Activated CD4-positive, alpha-beta T cell treated with anti-CD3 and anti-CD28 coated beads, Interleukin-2, amount 50 U/mL, for 16 hours (primary cell): ENCODE data around the gene AGR3.
"Not testable (repeated sequence)": the region's sequence is repeated elsewhere in the genome, so short reads cannot be mapped to it uniquely, and the experiment has no call there.

Experiments used
- DNase-seq: peaks from one replicate; pipeline ENCODE4 v3.0.0-alpha.2; 2020

The AGR3 gene

DNA sequence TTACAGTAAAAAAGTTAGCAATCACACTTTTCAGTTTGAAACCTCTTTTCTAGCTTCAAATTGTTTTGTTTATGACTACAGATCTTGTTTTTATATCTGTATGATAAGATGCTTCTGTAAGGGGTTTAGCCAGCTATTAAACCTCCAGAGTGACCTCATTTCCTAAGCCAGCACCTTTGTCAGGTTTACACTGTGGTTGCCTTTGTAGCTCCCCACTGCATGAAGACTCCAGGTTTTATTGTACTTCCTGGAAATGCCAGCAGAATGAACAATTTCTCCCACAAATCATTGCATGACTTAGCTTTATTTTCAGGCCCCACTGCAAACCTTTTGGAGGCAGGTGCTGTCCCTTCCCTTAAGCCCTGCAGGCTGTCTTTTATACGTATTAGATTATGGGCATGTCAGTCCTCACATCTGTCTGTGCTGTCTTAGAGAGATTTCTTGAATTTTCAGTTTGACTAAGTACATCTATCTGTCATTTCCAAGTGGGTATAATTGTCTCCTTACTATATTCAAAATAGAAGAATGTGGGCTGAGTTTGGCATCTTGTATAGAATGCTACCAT is 8.2 kb upstream of the AGR3 start:
- DNase-seq: peak; percentile 46

DNA sequence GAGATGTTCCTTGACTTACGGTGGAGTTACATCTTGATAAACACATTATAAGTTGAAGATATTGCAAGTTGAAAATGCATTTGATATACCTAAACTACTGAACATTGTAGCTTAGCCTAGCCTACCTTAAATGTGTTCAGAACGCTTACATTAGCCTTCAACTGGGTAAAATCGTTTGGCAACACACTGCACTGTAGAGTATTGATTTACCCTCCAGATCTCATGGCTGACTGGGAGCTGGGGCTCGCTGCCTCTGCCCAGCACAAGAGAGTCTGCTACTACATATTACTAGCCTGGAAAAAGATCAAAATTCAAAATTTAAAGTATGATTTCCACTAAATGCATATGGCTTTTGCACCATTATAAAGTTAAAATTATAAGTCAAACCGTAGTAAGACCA is 7.5 kb upstream of the AGR3 start:
- no peak for DNase-seq

- no peak for DNase-seq
Observed at GRCh38 chr7:16883918-16884317, 2.1 kb upstream of the AGR3 start.

DNA sequence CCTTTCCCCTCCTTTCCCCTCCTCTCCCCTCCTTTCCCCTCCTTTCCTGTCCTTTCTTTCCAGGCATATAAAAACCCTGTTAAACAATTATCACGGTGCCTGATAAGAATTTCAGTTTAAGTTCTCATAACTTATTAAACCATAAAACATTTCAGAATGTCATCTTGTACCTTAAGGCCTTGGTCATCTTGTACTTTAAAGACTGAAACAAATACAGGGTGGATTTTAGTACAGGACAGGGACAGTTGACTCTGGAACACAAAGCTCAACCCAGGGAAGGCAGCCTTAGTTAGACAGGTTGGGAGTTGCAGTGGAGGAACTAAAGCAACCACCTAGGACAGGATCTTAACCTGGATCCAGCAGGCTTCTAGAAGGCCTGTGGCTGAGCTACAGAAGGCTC is 1.2 kb downstream of the AGR3 start:
- no peak for DNase-seq

DNA sequence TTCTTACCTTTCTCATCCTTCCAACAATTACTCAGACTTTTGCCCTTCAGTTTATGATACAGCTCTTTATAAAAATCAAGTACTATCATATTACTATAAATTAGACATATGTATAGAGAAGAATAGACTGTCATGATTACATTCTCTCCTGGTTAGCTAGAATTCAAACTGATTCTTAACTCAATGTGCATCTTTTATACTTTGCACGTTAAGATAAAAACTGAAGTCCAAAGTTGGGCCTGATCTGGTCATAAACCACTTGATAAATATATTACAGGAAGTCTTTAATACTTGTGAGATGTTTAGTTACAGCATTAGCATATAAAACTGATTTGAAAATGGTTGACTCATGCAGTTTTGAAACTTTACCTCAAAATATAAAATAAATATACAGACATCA is 2.6 kb downstream of the AGR3 start:
- DNase-seq: no peak

DNA sequence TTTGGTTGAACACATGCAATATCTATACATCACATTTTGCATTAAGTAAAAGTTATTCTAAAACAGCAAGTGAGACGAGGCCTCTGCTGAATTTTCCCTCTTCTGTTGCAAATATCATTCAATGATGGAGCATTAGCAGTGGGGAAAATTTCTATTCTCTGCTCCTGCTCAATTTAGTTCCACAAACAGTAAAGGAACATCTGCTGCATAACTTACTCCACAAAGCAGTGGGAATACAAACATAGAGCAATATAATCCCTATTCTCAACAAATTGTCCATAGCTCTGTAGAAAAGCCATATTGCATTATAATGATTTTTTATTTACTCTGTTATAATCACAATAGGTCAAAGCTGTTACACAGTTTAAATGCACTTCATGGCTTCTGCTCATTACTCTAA is 5.9 kb downstream of the AGR3 start:
- DNase-seq: no peak

DNA sequence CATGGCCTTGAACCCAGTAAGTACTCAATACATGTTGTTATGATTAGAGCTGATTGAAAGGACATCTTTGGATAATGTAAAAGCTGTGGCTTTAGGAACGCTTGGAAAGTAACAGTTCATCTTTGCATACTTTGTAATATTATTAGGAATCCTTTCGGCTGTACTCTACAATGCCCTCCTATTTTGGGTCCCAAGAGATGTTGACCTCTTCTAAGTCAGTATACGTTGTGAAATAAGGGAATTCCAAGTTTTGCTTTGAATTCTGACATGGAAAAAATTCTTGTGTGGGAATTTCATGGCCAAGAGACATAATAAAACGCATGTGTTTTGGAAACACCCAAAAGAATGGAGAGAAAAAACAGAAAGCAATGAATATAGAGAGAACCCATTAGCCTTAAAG is 7.7 kb downstream of the AGR3 start:
- DNase-seq: no peak

DNA sequence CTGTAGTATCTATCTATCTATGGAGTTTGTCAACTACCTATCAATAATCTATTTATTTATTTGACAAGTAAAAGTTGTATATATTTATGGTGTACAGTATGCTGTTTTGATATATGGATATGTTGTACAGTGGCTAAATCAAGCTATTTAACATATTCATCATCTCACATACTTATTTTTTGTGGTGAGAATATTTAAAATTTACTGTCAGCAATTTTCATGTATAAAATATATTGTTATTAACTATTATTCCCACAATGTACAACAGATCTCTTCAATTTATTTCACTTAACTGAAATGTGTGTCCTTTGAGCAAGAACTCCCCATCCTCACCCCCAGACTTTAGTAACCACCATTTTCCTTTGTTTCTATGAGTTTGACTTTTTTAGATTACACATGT is 14.5 kb downstream of the AGR3 start:
- no peak for DNase-seq

- DNase-seq: not testable (repeated sequence)
Observed at GRCh38 chr7:16853189-16853588, 28.6 kb downstream of the AGR3 start.

GRCh38 chr7:16851829-16852228 is 30.0 kb downstream of the AGR3 start:
- no peak for DNase-seq

- DNase-seq: no peak
Observed at GRCh38 chr7:16850614-16851466, 30.9 kb downstream of the AGR3 start.

DNA sequence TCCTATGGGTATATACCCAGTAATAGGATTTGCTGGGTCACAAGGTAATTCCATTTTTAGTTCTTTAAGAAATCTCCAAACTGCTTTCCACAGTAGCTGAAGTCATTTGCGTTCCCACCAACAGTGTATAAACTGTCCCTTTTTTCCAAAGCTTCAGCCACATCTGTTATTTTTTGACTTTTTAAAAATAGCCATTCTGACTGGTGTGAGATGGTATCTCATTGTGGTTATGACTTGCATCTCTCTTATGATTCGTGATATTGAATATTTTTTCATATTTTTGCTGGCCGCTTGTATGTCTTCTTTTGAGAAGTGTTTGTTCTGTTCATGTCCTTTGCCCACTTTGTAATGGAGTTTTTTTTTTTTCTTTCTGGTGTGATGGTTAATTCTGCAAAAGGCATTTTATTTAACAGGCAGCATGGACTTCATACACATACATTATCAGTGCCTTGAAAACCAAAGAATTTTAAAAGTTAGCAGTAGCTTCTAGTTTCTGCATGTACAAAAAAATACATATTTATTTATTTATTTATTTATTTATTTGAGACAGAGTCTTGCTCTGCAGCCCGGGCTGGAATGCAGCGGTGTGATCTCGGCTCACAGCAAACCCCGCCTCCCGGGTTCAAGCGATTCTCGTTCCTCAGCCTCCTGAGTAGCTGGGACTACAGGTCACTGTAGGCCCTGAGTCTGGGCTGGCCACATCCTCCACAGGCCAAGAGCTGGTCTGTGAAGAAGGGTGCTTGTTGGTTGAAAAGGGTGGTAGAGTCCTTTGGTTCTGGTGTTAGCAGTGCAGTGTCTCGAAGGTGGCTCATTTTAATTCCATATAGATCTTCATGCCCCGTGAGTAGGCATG is 32.3 kb downstream of the AGR3 start:
- no peak for DNase-seq

DNA sequence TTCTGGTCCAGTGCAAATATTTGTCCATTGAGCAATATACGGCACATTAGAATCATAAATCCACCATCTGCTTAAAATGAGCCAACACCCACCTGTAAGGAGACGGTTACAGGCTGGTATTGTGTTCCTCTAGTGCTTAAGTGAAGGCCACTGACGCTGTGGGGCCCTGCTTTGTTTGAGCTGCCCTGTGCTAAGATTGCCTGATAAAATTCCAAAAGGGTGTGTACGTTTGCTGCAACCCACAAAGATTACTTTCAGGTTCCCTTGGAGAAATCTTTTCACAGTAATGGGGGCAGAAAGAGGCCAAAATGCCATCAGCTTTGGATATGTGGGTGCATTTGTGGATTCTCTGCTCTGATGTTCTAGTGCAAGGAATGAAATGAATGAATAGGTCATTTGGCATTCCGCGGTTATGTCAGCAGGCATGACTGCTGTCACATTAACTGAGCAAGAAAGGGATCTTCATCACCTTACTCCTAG is 34.4 kb downstream of the AGR3 start:
- DNase-seq: no peak

DNA sequence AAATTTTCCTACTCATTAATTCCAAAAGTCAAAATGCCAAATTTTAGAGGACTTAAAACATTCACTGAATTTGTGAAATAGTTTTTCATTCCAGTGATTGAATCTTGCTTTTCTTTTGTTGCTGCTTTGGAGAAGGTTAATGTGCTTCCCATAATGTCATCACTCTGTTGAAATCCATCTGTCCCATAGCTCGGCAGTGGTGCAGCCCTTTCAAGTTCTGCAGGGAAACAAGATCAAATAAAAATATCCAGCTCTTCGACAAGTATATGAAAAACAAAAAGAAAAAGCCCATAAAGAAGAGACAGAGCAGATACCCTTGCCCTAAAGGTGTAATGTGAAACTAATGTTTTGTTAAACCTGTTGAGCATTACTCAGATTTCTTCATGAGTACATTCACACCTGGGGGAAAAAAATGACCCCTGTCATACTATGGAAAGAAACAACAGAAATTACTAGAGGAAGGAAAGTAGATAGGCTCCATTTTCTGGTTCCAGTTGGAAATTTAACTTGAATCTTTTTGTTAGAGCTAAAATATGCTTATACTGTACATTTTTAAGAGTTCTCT is 35.1 kb downstream of the AGR3 start:
- no peak for DNase-seq

DNA sequence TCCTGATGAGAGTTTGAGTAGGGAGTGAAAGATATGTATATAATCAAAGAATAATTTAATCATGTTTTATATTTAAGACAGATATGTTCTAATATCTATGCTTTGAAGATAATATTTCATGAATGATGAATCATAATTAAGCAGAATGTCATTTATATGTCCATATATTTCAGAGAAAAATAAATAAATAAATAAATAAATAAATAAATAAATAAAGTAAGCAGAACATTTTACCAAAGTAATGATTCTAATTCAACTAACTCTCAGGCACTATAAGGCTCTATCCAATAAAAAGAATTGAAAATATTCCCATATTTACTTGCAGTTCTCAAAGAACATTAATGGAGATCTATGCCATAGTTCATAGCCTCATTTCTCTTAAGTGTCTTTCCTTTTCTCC is 36.0 kb downstream of the AGR3 start:
- no peak for DNase-seq

DNA sequence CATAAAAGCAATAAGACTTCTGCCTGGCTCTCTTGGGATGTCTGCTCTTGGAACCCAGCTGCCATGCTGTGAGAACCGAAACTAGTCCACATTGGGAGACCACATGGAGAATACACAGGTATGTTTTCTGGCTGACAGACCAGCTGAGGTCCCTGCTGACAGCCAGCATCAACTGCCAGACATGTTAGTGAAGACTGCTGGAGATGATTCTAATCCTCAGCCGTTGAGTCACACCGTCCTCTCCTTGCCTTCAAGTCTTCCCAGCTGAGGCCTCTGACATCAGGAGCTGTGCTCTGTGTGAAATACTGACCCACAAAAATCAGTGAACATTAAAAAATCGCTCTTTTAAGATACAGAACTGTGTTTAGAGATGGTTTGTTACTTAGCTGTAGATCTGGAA is 40.1 kb downstream of the AGR3 start:
- no peak for DNase-seq

DNA sequence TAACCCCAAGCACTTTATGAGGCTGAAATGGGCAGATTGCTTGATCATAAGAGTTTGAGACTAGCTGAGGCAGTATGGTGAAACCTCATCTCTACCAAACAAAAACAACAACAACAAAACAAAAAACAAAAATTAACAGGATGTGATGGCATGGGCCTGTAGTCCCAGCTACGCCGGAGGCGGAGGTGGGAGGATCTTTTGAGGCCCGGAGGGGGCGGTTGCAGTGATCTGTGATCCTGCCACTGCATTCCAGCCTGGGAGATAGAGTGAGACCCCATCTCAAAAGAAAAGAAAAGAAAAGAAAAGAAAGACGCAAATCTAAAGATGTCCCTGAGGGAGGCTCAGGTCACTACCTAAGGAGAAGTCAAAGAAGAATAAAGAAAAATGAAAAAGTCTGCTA is 41.7 kb downstream of the AGR3 start:
- no peak for DNase-seq

DNA sequence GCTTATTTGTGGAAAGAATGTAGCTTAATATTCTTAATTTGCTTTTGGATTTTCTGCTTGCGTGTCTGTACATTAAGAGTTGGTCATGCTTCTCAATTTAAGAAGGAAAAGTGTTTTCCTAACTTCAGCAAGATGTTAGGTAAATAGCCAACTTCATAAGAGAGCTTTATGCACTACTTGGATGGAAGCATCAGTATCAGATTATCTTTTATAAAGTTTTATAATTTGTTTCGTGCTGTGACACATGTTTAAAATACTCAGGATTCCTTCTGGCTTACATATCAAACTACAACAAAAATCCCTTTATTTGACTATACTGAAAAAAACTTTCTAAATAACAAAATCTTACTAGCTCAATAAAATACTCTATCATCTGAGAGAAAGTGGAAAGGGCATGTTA is 42.1 kb downstream of the AGR3 start:
- DNase-seq: no peak

GRCh38 chr7:16838891-16839290 is 42.9 kb downstream of the AGR3 start:
- DNase-seq: no peak

DNA sequence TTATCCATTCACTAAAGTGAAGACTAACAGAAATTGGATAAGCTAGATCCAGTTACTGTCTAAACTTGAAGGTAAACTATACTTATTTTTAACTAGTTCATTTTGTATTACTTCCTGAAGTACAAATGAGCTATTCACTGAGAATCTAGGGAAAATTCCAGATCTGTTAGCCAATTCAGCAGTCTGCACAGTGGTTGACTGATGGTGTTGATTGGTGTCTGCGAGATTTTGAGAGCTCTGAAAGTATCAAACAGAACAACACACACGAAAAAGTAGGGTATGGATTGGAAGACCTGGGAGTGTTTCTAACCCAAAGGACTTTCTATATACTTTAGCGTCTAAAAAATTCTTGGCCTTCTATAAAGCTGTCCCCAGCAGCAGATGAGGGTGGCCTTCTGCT is 43.4 kb downstream of the AGR3 start:
- no peak for DNase-seq

GRCh38 chr7:16836481-16836880 is 45.3 kb downstream of the AGR3 start:
- DNase-seq: no peak

GRCh38 chr7:16833373-16833772 is 48.4 kb downstream of the AGR3 start:
- no peak for DNase-seq

- DNase-seq: no peak
Observed at GRCh38 chr7:16826060-16826459, 55.7 kb downstream of the AGR3 start.
